Omental fat pad (tissue), 4 donors: ENCODE measurements around the gene EFL1. TPM values are rescaled to one million over a fixed set of nuclear protein-coding genes. Genes with fewer than 3 reads are reported as not detected.
"Not testable (repeated sequence)": the region's sequence is repeated elsewhere in the genome, so short reads cannot be mapped to it uniquely, and the experiment has no call there.

ENCODE experiments used
- ATAC-seq: fragments of 150-250 bp; one replicate; pipeline ENCODE4 v1.9.1; 2016; ENCODE audit warnings: mild to moderate bottlenecking, moderate library complexity; ENCODE audit not compliant: low FRiP score
- DNase-seq: peaks from one replicate; pipeline ENCODE4 v3.0.0-alpha.2; 2019; ENCODE audit warnings: low spot score
- CTCF ChIP-seq, 3 donors: fragments of 450-650 bp; IDR thresholded peaks; one replicate each; pipeline ENCODE4 v1.5.1; 2016 to 2017; ENCODE audit warnings: antibody characterized with exemption in 3 of 3, mild to moderate bottlenecking in 3 of 3, moderate library complexity in 2 of 3
- total RNA-seq, 4 donors: library from RNA; depleted of rRNA; stranded (reverse); fragments of >200 nt; gene quantifications; one replicate each; pipeline ENCODE4 v1.1.0, GENCODE V29; 2016

EFL1 gene
- total RNA-seq, 4 donors from 2014 or later = 11.9 to 15.9 (median 14.8) TPM

GRCh38 chr15:82303956-82304777, 41.6 kb upstream of the EFL1 start:
- DNase-seq = no peak
- no peak for ATAC-seq
- no peak for TF ChIP-seq CTCF (IDR thresholded peaks at IDR 0.05)

DNA sequence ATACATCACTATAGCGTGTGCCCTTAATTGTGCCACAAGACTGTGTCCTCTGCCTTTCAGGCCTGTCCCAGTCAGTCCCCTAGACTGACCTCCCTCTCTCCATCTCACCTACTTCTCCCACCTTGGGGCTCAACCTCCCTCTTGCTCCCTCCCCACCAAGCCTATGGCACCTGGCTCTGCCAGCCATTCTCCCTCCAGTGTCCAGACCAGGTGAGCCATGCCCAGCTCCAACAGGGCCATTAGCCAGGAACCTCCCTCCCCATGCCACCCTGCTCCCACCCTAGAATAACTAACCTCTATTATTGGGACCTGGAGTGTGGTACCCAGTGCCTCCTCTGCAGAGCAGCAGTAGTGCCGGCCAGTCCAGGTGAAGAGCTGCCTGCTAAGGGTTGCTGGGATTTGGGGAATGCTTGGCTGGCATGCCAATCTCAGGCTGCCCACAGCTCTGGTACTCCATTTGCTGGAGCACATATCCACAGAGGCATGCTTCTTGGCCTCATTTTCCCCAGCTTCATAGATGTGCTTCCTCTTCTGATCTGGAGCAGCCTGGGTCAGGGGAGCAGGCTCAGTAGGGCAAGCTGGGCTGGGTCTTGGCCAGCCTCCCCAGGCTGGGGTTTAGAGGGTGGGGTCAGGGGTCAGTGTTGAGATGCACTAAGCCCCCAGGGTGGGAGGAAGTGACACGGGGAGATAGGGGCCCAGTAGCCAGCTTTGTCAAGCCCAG, 38.9 kb upstream of the EFL1 start:
- no peak for ATAC-seq
- TF ChIP-seq CTCF (IDR thresholded peaks at IDR 0.05) = no peak
- DNase-seq = no peak

DNA sequence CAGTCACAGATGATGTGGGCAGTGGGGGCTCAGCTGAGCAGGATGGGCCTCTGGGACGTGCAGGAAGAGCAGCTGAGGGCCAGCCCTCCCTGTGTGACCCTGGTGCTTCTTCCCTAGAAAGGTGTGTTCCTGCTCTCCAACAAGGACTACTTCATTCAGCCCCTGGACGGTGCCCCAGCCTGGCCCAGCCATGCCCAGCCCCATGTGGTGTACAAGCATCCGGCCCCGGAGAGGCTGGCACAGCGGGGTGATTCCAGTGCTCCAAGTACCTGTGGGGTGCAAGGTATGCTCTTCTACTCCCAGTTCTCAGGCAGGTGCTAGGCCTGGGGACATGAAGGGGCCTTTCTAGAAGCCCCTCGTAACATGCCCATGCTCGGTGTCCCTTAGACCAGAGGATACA, 38.3 kb upstream of the EFL1 start:
- ATAC-seq = no peak
- TF ChIP-seq CTCF (IDR thresholded peaks at IDR 0.05) = no peak
- DNase-seq = no peak

- not testable (repeated sequence) for DNase-seq, ATAC-seq
These were observed 37.8 kb upstream of the EFL1 start for GRCh38 chr15:82300326-82300725.

GRCh38 chr15:82299511-82299914, 37.0 kb upstream of the EFL1 start:
- not testable (repeated sequence) for DNase-seq, ATAC-seq

DNA sequence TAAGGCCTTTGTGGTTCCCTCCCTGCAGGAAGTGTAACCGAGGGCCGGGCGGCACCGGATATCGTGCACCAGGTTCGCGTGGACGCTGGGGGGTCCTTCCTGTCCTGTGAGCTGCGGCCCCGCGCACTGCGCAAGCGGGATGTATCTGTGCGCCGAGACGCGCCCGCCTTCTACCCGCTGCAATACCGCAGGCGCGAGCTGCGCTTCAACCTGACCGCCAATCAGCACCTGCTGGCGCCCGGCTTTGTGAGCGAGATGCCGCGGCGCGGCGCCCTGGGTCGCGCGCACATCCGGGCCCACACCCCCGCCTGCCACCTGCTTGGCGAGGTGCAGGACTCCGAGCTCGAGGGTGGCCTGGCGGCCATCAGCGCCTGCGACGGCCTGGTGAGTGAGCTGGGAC, 36.0 kb upstream of the EFL1 start:
- ATAC-seq = no peak
- TF ChIP-seq CTCF (IDR thresholded peaks at IDR 0.05) = no peak
- DNase-seq = no peak

- ATAC-seq = no peak
- no peak for TF ChIP-seq CTCF (IDR thresholded peaks at IDR 0.05)
- no peak for DNase-seq
These were observed 35.5 kb upstream of the EFL1 start for GRCh38 chr15:82298032-82298431.

- DNase-seq (no peak), ATAC-seq (no peak)
- no peak for TF ChIP-seq CTCF (IDR thresholded peaks at IDR 0.05)
These were observed 35.0 kb upstream of the EFL1 start for GRCh38 chr15:82297546-82297945.
